ENCODE data around the gene BPTF. TPM values are rescaled to one million over a fixed set of nuclear protein-coding genes. Genes with fewer than 3 reads are reported as not detected.

Gene BPTF
- total RNA-seq, 1 donor from 2014 or later = 79.2 TPM

DNA sequence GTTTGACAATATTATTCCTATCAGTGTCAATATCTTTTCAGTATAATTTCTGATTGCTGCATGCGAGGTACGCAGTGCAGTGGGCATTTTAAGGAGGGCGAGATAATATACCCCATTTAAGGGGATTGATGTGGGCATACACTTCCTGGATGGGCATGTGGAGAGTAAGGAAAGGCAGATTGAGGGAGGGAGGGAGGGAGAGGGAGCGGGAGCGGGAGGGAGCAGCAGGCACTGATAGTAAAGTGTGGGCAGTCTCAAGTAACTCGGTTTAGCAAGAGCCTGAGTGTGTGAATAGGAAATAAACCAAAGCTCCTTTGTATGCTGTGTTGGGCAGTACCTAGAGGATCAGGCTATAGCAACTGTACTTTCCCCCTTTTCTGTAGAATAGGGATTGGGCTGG, 5.1 kb downstream of the BPTF start:
- Histone ChIP-seq H3K27ac (replicated peaks) (no peak overlapping the region), H3K4me1 (peaks cover 68% of the 10 kb centered on the region)
- DNase-seq = no peak

DNA sequence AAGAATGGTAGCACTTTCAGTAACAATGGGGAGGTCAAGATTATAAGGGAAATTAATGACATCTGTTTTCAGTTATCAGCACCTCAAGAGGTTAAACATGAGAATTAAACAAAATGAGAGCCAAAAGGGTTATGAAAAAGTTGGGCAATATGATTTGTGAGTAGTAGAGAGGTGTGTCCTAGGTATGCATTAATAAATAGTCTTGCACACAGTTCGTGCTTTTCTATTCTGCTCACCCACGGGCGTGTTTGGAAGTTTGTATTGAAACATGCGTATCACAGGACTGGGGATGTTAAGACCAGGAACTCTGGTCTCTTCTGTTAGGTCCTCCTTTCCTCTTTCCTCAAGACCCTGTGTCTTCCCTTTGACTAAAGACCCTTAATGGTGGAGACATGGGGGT, 6.0 kb downstream of the BPTF start:
- no peak for DNase-seq
- Histone ChIP-seq H3K36me3 (no peaks in the 10 kb centered on the region), H3K4me1 (peaks cover 76% of the 10 kb centered on the region), H3K27me3 (ENCODE audit: low read depth) (no peaks in the 10 kb centered on the region), H3K27ac (replicated peaks) (no peak overlapping the region), H3K9me3 (replicated peaks) (no peaks in the 10 kb centered on the region), H3K4me3 (no peak overlapping the region)
- intact Hi-C loops (cut with micrococcal nuclease) = no loop called here
- TF ChIP-seq, protein P1, sequence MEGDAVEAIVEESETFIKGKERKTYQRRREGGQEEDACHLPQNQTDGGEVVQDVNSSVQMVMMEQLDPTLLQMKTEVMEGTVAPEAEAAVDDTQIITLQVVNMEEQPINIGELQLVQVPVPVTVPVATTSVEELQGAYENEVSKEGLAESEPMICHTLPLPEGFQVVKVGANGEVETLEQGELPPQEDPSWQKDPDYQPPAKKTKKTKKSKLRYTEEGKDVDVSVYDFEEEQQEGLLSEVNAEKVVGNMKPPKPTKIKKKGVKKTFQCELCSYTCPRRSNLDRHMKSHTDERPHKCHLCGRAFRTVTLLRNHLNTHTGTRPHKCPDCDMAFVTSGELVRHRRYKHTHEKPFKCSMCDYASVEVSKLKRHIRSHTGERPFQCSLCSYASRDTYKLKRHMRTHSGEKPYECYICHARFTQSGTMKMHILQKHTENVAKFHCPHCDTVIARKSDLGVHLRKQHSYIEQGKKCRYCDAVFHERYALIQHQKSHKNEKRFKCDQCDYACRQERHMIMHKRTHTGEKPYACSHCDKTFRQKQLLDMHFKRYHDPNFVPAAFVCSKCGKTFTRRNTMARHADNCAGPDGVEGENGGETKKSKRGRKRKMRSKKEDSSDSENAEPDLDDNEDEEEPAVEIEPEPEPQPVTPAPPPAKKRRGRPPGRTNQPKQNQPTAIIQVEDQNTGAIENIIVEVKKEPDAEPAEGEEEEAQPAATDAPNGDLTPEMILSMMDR (IDR thresholded peaks at IDR 0.05; ENCODE audit: borderline replicate concordance) = no peak

More for the DNA sequence above, 5.1 kb downstream of the BPTF start:
- Histone ChIP-seq H3K27me3 (ENCODE audit: low read depth) (no peaks in the 10 kb centered on the region), H3K4me3 (no peak overlapping the region), H3K9me3 (replicated peaks) (no peaks in the 10 kb centered on the region), H3K36me3 (no peaks in the 10 kb centered on the region)
- intact Hi-C loops (cut with micrococcal nuclease) = no loop called here
- TF ChIP-seq, protein P1 (IDR thresholded peaks at IDR 0.05; ENCODE audit: borderline replicate concordance) = no peak

DNA sequence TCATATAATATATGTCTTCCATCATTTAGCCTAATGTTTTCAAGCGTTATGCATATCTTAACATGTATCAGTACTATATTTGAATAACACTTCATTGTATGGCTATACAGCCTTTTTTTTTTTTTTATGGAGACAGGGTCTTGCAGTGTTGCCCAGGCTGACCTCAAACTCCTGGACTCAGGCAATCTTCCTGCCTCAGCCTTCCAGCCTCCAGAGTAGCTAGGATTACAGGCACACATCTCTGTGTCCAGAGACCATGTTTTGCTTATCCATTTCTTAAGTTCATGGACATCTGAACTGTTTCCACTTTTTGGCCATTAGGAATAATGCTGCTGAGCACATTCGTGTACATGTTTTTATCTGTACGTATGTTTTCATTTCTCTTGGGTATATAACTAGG, 7.8 kb downstream of the BPTF start:
- intact Hi-C loops (cut with micrococcal nuclease) = no loop called here
- Histone ChIP-seq H3K27me3 (ENCODE audit: low read depth) (no peaks in the 10 kb centered on the region), H3K4me1 (peaks cover 72% of the 10 kb centered on the region)

DNA sequence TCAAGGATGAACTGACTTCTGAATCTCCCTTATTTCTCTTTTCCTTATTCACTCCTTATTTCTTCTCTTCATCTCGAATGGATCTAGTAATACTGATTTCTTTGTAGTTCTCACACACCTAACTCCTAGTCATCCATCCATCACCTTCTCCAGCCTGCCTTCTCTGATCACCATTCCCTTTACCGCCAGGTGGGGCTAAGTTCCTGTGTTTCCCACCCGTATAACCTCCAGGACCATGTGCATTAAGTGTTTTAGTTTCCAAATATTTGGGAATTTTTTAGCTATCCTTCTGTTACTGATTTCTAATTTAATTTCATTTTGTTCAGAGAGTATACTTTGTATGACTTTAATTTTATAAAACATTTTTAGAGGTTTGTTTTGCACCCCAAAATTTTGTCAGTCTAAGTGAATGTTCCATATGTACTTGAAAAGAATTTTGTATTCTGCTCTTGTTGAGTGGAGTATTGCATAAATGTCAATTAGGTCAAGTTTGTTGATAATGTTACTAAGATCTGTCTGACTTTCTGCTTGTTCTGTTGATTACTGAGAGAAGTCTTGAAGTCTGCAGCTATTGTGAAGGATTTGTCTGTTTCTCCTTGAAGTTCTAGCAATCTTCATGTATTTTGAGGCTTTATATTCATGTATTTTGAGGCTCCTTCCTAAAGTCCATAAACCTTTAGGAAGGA, 8.8 kb downstream of the BPTF start:
- Histone ChIP-seq H3K27me3 (ENCODE audit: low read depth) (no peaks in the 10 kb centered on the region), H3K27ac (replicated peaks) (no peak overlapping the region), H3K4me3 (no peak overlapping the region), H3K4me1 (peaks cover 63% of the 10 kb centered on the region), H3K36me3 (no peaks in the 10 kb centered on the region), H3K9me3 (replicated peaks) (no peaks in the 10 kb centered on the region)
- DNase-seq = no peak
- intact Hi-C loops (cut with micrococcal nuclease) = no loop called here
- TF ChIP-seq, protein P1 (IDR thresholded peaks at IDR 0.05; ENCODE audit: borderline replicate concordance) = no peak

More for the DNA sequence above, 7.8 kb downstream of the BPTF start:
- no peaks in the 10 kb centered on the region for H3K36me3 ChIP-seq
- no peaks in the 10 kb centered on the region for H3K9me3 ChIP-seq (replicated peaks)
- TF ChIP-seq, protein P1 (IDR thresholded peaks at IDR 0.05; ENCODE audit: borderline replicate concordance) = no peak
- H3K4me3 ChIP-seq = no peak overlapping the region
- H3K27ac ChIP-seq (replicated peaks) = no peak overlapping the region
- DNase-seq = no peak

DNA sequence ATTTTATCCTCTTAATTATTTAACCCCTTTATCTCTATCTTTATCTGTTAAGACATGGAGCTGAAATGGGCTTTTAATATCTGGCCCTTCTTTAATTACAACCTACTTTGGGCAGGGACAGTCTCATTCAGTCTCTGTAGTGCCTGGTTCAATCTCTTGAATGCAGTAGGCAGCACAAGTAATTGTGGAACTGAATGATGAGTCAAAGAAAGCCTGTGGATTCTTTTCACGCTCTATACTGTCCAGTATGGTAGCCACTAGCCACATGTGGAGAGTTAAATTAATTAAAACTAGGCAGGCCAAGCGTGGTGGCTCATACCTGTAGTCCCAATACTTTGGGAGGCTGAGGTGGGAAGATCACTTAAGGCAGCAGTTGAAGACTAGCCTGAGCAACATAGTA, 9.3 kb downstream of the BPTF start:
- H3K4me3 ChIP-seq = no peak overlapping the region
- H3K36me3 ChIP-seq = no peaks in the 10 kb centered on the region
- intact Hi-C loops (cut with micrococcal nuclease) = no loop called here
- no peaks in the 10 kb centered on the region for H3K9me3 ChIP-seq (replicated peaks)
- TF ChIP-seq, protein P1 (IDR thresholded peaks at IDR 0.05; ENCODE audit: borderline replicate concordance) = no peak
- no peaks in the 10 kb centered on the region for H3K27me3 ChIP-seq (ENCODE audit: low read depth)
- peaks cover 61% of the 10 kb centered on the region for H3K4me1 ChIP-seq
- DNase-seq = no peak
- H3K27ac ChIP-seq (replicated peaks) = no peak overlapping the region
